Measurements from ENCODE around the gene LCLAT1. TPM values are rescaled to one million over a fixed set of nuclear protein-coding genes. Genes with fewer than 3 reads are reported as not detected.

Gene LCLAT1
- total and polyA plus RNA-seq, 2 of the 4 experiments (the other 2 are of a cell fraction) = 7.5 to 11.5 TPM

DNA sequence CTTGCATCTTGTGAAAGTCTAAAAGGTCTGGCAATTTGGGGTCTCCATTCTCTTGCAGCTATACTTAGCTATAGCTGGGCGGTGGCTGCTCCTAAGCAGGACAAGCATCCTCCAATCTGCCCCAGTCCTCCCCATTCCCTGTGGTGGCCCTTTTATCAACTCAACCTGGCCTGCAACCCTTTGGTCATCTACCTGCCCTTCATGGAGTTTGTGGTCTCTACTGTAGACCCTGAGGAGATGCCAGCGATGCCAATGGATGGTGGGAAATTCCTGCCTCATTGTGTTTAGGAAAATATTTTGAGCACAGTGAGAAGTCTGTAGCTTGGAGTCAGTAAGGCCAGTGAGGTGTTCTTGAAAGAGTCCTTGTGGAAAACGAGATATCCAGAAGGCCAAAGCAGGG, 216.8 kb downstream of the LCLAT1 start:
- Histone ChIP-seq H3K36me3 (ENCODE audit: control insufficient read depth, insufficient read depth, low read length) (no peaks in the 10 kb centered on the region), H4K91ac (ENCODE audit: insufficient read depth, low read depth, low read length) (peak overlapping the region; percentile 99), H3K4me1 (ENCODE audit: control insufficient read depth, insufficient read depth, low read length) (peaks cover 26% of the 10 kb centered on the region), H3K9me3 (ENCODE audit: control insufficient read depth, insufficient read depth, low read length) (no peaks in the 10 kb centered on the region), H2BK20ac (ENCODE audit: low read depth, low read length) (peak overlapping the region; percentile 100), H2AK5ac (ENCODE audit: low read depth, low read length) (peak overlapping the region; percentile 98), H2BK5ac (ENCODE audit: low read depth, low read length, poor library complexity, severe bottlenecking) (peak overlapping the region; percentile 98), H2BK120ac (ENCODE audit: low read depth, low read length) (peak overlapping the region; percentile 100), H3K4me2 (ENCODE audit: low read depth, low read length) (no peak overlapping the region), H2BK15ac (ENCODE audit: low read depth, low read length) (peak overlapping the region; percentile 94), H3K4ac (ENCODE audit: low read depth, low read length) (peak overlapping the region; percentile 98), H3K9ac (ENCODE audit: low read depth, low read length) (no peak overlapping the region), H3K14ac (replicated peaks; ENCODE audit: low read depth, low read length) (peak overlapping the region; percentile 96), H3K27ac (ENCODE audit: insufficient read depth, low read length) (peak overlapping the region; percentile 42), H2AFZ (replicated peaks; ENCODE audit: low read length, poor library complexity) (peak overlapping the region; percentile 5), H3K23ac (ENCODE audit: low read depth, low read length) (peak overlapping the region; percentile 99), H4K5ac (ENCODE audit: low read depth, low read length) (peak overlapping the region; percentile 96), H3K79me1 (ENCODE audit: low read depth in 1 of 2, low read length in 2 of 2) (peaks cover 0 to 16% of the 10 kb centered on the region in 2 experiments; a peak in 3 of 4 replicates), H2AK9ac (replicated peaks; ENCODE audit: low read depth, low read length, poor library complexity) (peak overlapping the region; percentile 93), H3K4me3 (ENCODE audit: insufficient read depth, low read depth, low read length) (no peak overlapping the region), H3K18ac (ENCODE audit: low read depth, low read length) (peak overlapping the region; percentile 95), H4K8ac (ENCODE audit: low read depth in 2 of 2, low read length in 2 of 2) (peak overlapping the region; percentile 98 to 99), H4K20me1 (ENCODE audit: insufficient read depth, low read length) (no peaks in the 10 kb centered on the region), H3K27me3 (ENCODE audit: control insufficient read depth, insufficient read depth, low read length) (no peaks in the 10 kb centered on the region), H3K56ac (ENCODE audit: extremely low read depth, insufficient read depth, low read length) (peak overlapping the region; percentile 98), H3K9me1 (ENCODE audit: insufficient read depth, low read length) (peaks cover 23% of the 10 kb centered on the region)
- DNase-seq (no peak), ATAC-seq (ENCODE audit: low read depth) (no peak)
- WGBS, 2 experiments (ENCODE audit: extremely low coverage in 2 of 2, insufficient read length in 1 of 2) = 92% methylated on average over 1 of the region's 3 CpGs; no CpG with 5 or more reads in 1 of the 2 experiments
- TF ChIP-seq MAZ (IDR thresholded peaks at IDR 0.05; ENCODE audit: borderline replicate concordance, low read depth, low read length) = no peak
- no peak for TF ChIP-seq NFE2L2 (IDR thresholded peaks at IDR 0.05; ENCODE audit: low read depth, low read length)
- no peak for TF ChIP-seq CEBPB (IDR thresholded peaks at IDR 0.05; ENCODE audit: low read depth, low read length)
- TF ChIP-seq RAD21 (IDR thresholded peaks at IDR 0.05; ENCODE audit: low read length) = no peak
- TF ChIP-seq MXI1 (IDR thresholded peaks at IDR 0.05; ENCODE audit: borderline replicate concordance, low read depth, low read length) = no peak
- TF ChIP-seq RFX5 (IDR thresholded peaks at IDR 0.05; ENCODE audit: low read depth, low read length) = no peak
- no peak for TF ChIP-seq SMC3 (IDR thresholded peaks at IDR 0.05; ENCODE audit: low read depth, low read length)
- no peak for TF ChIP-seq RCOR1 (IDR thresholded peaks at IDR 0.05; ENCODE audit: insufficient replicate concordance, low read length)
- no peak for TF ChIP-seq MAFK (IDR thresholded peaks at IDR 0.05; ENCODE audit: low read depth, low read length)
- TF ChIP-seq FOS (IDR thresholded peaks at IDR 0.05; ENCODE audit: low read depth, low read length) = no peak
- no peak for TF ChIP-seq BHLHE40 (IDR thresholded peaks at IDR 0.05; ENCODE audit: low read depth, low read length)
- TF ChIP-seq CHD1 (IDR thresholded peaks at IDR 0.05; ENCODE audit: low read depth, low read length) = no peak
- no peak for TF ChIP-seq ELK1 (IDR thresholded peaks at IDR 0.05; ENCODE audit: borderline replicate concordance, low read depth, low read length)
- TF ChIP-seq POLR2A (IDR thresholded peaks at IDR 0.05; ENCODE audit: low read depth, low read length) = no peak
- no peak for TF ChIP-seq CTCF (conservative IDR thresholded peaks at IDR 0.05; ENCODE audit: low read depth, low read length)
- no peak for TF ChIP-seq USF2 (IDR thresholded peaks at IDR 0.05; ENCODE audit: low read depth, low read length)
- ChIA-PET CTCF (no interaction called here), POLR2A (ENCODE audit: unreplicated experiment) (no interaction called here)
- intact Hi-C loops (cut with micrococcal nuclease) = loop anchor here (2.0 kb wide), 1 partner anchor 363 kb away; no protein-coding TSS in a partner anchor
- dilution Hi-C loops (cut with HindIII; ENCODE audit: low sequenced_read_pairs, unreplicated experiment) = no loop called here
- no TSS peak for BruUV-seq (replicated peaks)
- in situ Hi-C loops (cut with MboI; ENCODE audit: low sequenced_read_pairs) = no loop called here
